Measurements from ENCODE around the gene DDX31. TPM values are rescaled to one million over a fixed set of nuclear protein-coding genes. Genes with fewer than 3 reads are reported as not detected.

DDX31 gene
- total and polyA plus RNA-seq, 2 donors (not counting 1 experiment from before 2014, with no cell fraction given) = 16.4 to 22.7 TPM

- Histone ChIP-seq H3K36me3 (replicated peaks in 1 of 2; ENCODE audit: control extremely low read depth in 1 of 2, control insufficient read depth in 1 of 2, extremely low read depth in 1 of 2, insufficient read depth in 2 of 2, low read length in 1 of 2) (no peaks in the 10 kb centered on the region), H3K4me3 (ENCODE audit: control extremely low read depth in 1 of 5, extremely low read depth in 1 of 5, insufficient read depth in 1 of 5, low read depth in 2 of 5, low read length in 4 of 5) (no peak overlapping the region), H2AFZ (ENCODE audit: insufficient read depth, low read depth, low read length, poor library complexity, severe bottlenecking) (no peak overlapping the region), H3K27ac (ENCODE audit: low read length in 2 of 2) (no peak overlapping the region), H3K27me3 (replicated peaks in 1 of 4; ENCODE audit: control extremely low read depth in 1 of 4, control insufficient read depth in 3 of 4, insufficient read depth in 4 of 4, low read length in 3 of 4) (peaks cover 2 to 97% (median 75%) of the 10 kb centered on the region in 4 experiments), H3K9me3 (ENCODE audit: control extremely low read depth in 1 of 3, control insufficient read depth in 2 of 3, insufficient read depth in 1 of 3, low read length in 2 of 3) (peaks cover 0 to 71% (median 0%) of the 10 kb centered on the region in 3 donors), H4K20me1 (ENCODE audit: control insufficient read depth, insufficient read depth, low read length, poor library complexity, severe bottlenecking) (no peaks in the 10 kb centered on the region), H3K4me1 (ENCODE audit: control insufficient read depth in 2 of 2, insufficient read depth in 2 of 2, low read length in 2 of 2) (peaks cover 33 to 52% of the 10 kb centered on the region in 2 donors), H3K9ac (ENCODE audit: low read length) (no peak overlapping the region), H3K79me2 (ENCODE audit: control insufficient read depth, insufficient read depth, low read length) (no peaks in the 10 kb centered on the region), H3K4me2 (replicated peaks; ENCODE audit: low read depth, low read length, poor library complexity, severe bottlenecking) (no peak overlapping the region)
- TF ChIP-seq EZH2 (IDR thresholded peaks at IDR 0.05; ENCODE audit: borderline replicate concordance, insufficient read depth, low read depth, low read length, poor library complexity, severe bottlenecking) (no peak), CTCF (IDR thresholded peaks at IDR 0.05) (no peak)
- H3K4me3 Mint-ChIP-seq = no peak overlapping the region
- ChIA-PET CTCF (no interaction called here), POLR2A (no interaction called here)
- H3K27me3 Mint-ChIP-seq = peaks cover 51% of the 10 kb centered on the region
- peak overlapping the region; percentile 6 for H3K27ac Mint-ChIP-seq
- peak; percentile 13 for DNase-seq
- 18% methylated on average over 34 of the region's 37 CpGs for WGBS (ENCODE audit: insufficient coverage)
- H3K4me1 Mint-ChIP-seq = peaks cover 19% of the 10 kb centered on the region
- no peaks in the 10 kb centered on the region for H3K9me3 Mint-ChIP-seq (ENCODE audit: insufficient read depth)
- ATAC-seq (ENCODE audit: low read depth) = no peak
- intact Hi-C loops (cut with micrococcal nuclease) = no loop called here
These were observed 86.8 kb downstream of the DDX31 start for GRCh38 chr9:132582786-132583583.

GRCh38 chr9:132582276-132582785 lies 87.5 kb downstream of the DDX31 start, which contains the start of gene BARHL1:
Gene BARHL1, plus strand, starts transcription at chr9:132582606. Its CDS starts 192 bp downstream, at chr9:132582798.
- WGBS (ENCODE audit: insufficient coverage) = 7% methylated on average over 31 of the region's 36 CpGs
- Histone ChIP-seq H3K4me1 (ENCODE audit: control insufficient read depth in 2 of 2, insufficient read depth in 2 of 2, low read length in 2 of 2) (peaks cover 29 to 45% of the 10 kb centered on the region in 2 donors), H3K4me3 (ENCODE audit: control extremely low read depth in 1 of 5, extremely low read depth in 1 of 5, insufficient read depth in 1 of 5, low read depth in 2 of 5, low read length in 4 of 5) (peak within 1 kb of the TSS in 2 of 5 experiments; percentile 30 to 32), H3K9ac (ENCODE audit: low read length) (peak within 1 kb of the TSS; percentile 30), H3K36me3 (replicated peaks in 1 of 2; ENCODE audit: control extremely low read depth in 1 of 2, control insufficient read depth in 1 of 2, extremely low read depth in 1 of 2, insufficient read depth in 2 of 2, low read length in 1 of 2) (no peaks in the 10 kb centered on the region), H4K20me1 (ENCODE audit: control insufficient read depth, insufficient read depth, low read length, poor library complexity, severe bottlenecking) (no peaks in the 10 kb centered on the region), H3K27me3 (replicated peaks in 1 of 4; ENCODE audit: control extremely low read depth in 1 of 4, control insufficient read depth in 3 of 4, insufficient read depth in 4 of 4, low read length in 3 of 4) (peaks cover 2 to 96% (median 72%) of the 10 kb centered on the region in 4 experiments), H3K4me2 (replicated peaks; ENCODE audit: low read depth, low read length, poor library complexity, severe bottlenecking) (peak within 1 kb of the TSS; percentile 80), H2AFZ (ENCODE audit: insufficient read depth, low read depth, low read length, poor library complexity, severe bottlenecking) (no peak within 1 kb of the TSS), H3K27ac (ENCODE audit: low read length in 2 of 2) (no peak within 1 kb of the TSS), H3K9me3 (ENCODE audit: control extremely low read depth in 1 of 3, control insufficient read depth in 2 of 3, insufficient read depth in 1 of 3, low read length in 2 of 3) (peaks cover 0 to 65% (median 0%) of the 10 kb centered on the region in 3 donors), H3K79me2 (ENCODE audit: control insufficient read depth, insufficient read depth, low read length) (no peaks in the 10 kb centered on the region)
- ChIA-PET CTCF (no interaction called here), POLR2A (no interaction called here)
- peaks cover 57% of the 10 kb centered on the region for H3K27me3 Mint-ChIP-seq
- H3K4me3 Mint-ChIP-seq = peak within 1 kb of the TSS; percentile 39
- TF ChIP-seq CTCF (IDR thresholded peaks at IDR 0.05) (no peak), EZH2 (IDR thresholded peaks at IDR 0.05; ENCODE audit: borderline replicate concordance, insufficient read depth, low read depth, low read length, poor library complexity, severe bottlenecking) (no peak)
- H3K27ac Mint-ChIP-seq = peak within 1 kb of the TSS; percentile 56
- intact Hi-C loops (cut with micrococcal nuclease) = no loop called here
- DNase-seq = no peak
- peaks cover 19% of the 10 kb centered on the region for H3K4me1 Mint-ChIP-seq
- H3K9me3 Mint-ChIP-seq (ENCODE audit: insufficient read depth) = no peaks in the 10 kb centered on the region
- ATAC-seq (ENCODE audit: low read depth) = no peak
